ENCODE measurements around the gene ANXA5.

Gene ANXA5

GRCh38 chr4:121711263-121712000 lies 14.7 kb upstream of the ANXA5 start:
- DNase-seq: peak; percentile 62

GRCh38 chr4:121709766-121710405 lies 13.1 kb upstream of the ANXA5 start:
- DNase-seq: peak; percentile 71

GRCh38 chr4:121707344-121707743 lies 10.6 kb upstream of the ANXA5 start:
- DNase-seq: peak; percentile 55

GRCh38 chr4:121706595-121707021 lies 9.8 kb upstream of the ANXA5 start:
- DNase-seq: peak; percentile 93

- no peak for DNase-seq
Measured at GRCh38 chr4:121705521-121705920, 8.7 kb upstream of the ANXA5 start.

GRCh38 chr4:121702136-121702535 lies 5.4 kb upstream of the ANXA5 start:
- DNase-seq: no peak

- DNase-seq: no peak
Measured at GRCh38 chr4:121701263-121701662, 4.5 kb upstream of the ANXA5 start.

- DNase-seq: no peak
Measured at GRCh38 chr4:121698236-121698671, 1.5 kb upstream of the ANXA5 start.

- no peak for DNase-seq
Measured at GRCh38 chr4:121697564-121697963, 784 bp upstream of the ANXA5 start.

GRCh38 chr4:121696170-121696580 lies 605 bp downstream of the ANXA5 start:
- DNase-seq: peak; percentile 83

GRCh38 chr4:121693886-121694285 lies 2.9 kb downstream of the ANXA5 start:
- no peak for DNase-seq

GRCh38 chr4:121693450-121693849 lies 3.3 kb downstream of the ANXA5 start:
- no peak for DNase-seq

- no peak for DNase-seq
Measured at GRCh38 chr4:121692261-121692660, 4.5 kb downstream of the ANXA5 start.

- no peak for DNase-seq
Measured at GRCh38 chr4:121690001-121690400, 6.8 kb downstream of the ANXA5 start.

- no peak for DNase-seq
Measured at GRCh38 chr4:121688701-121689100, 8.1 kb downstream of the ANXA5 start.

- no peak for DNase-seq
Measured at GRCh38 chr4:121688261-121688660, 8.5 kb downstream of the ANXA5 start.

GRCh38 chr4:121686255-121686654 lies 10.5 kb downstream of the ANXA5 start:
- no peak for DNase-seq

GRCh38 chr4:121685257-121685656 lies 11.5 kb downstream of the ANXA5 start:
- DNase-seq: no peak

- DNase-seq: no peak
Measured at GRCh38 chr4:121684561-121684960, 12.2 kb downstream of the ANXA5 start.

GRCh38 chr4:121684016-121684415 lies 12.8 kb downstream of the ANXA5 start:
- DNase-seq: no peak

- no peak for DNase-seq
Measured at GRCh38 chr4:121680571-121680970, 16.2 kb downstream of the ANXA5 start.

- DNase-seq: no peak
Measured at GRCh38 chr4:121679951-121680350, 16.8 kb downstream of the ANXA5 start.

GRCh38 chr4:121679267-121679666 lies 17.5 kb downstream of the ANXA5 start:
- no peak for DNase-seq

GRCh38 chr4:121677524-121677923 lies 19.3 kb downstream of the ANXA5 start:
- no peak for DNase-seq

Measured in activated CD4-positive, alpha-beta T cell treated with anti-CD3 and anti-CD28 coated beads, Interleukin-2, Interleukin-6, amounts not matched to agents 100 ng/mL and 50 ng/mL, durations not matched to agents 16 hours and 8 hours (primary cell).